Measurements from ENCODE around the gene UBE2L6.
A peak's percentile ranks its signal among the peaks of the same experiment; 100 is the strongest.
"Not testable (repeated sequence)": the region's sequence is repeated elsewhere in the genome, so short reads cannot be mapped to it uniquely, and the experiment has no call there.

The UBE2L6 gene

GRCh38 chr11:57541169-57541568 is 26.3 kb downstream of the UBE2L6 start:
- DNase-seq: no peak
- in situ Hi-C loops (cut with HindIII; ENCODE audit: low pct_ligation_motif_present, low pct_unique_long_range_greater_than_20kb, low sequenced_read_pairs): no loop called here

- no peak for DNase-seq
- in situ Hi-C loops (cut with HindIII; ENCODE audit: low pct_ligation_motif_present, low pct_unique_long_range_greater_than_20kb, low sequenced_read_pairs): no loop called here
Measured at GRCh38 chr11:57539342-57539741, 28.1 kb downstream of the UBE2L6 start.

- in situ Hi-C loops (cut with HindIII; ENCODE audit: low pct_ligation_motif_present, low pct_unique_long_range_greater_than_20kb, low sequenced_read_pairs): no loop called here
- DNase-seq: no peak
Measured at GRCh38 chr11:57536947-57537619, 30.4 kb downstream of the UBE2L6 start, which contains the start of gene SMTNL1. SMTNL1 (plus strand) TSS chr11:57537595; CDS start chr11:57542643, 5,048 bp downstream.

- in situ Hi-C loops (cut with HindIII; ENCODE audit: low pct_ligation_motif_present, low pct_unique_long_range_greater_than_20kb, low sequenced_read_pairs): not testable (repeated sequence)
Measured at GRCh38 chr11:57534449-57534848, 33.0 kb downstream of the UBE2L6 start.

GRCh38 chr11:57530596-57531507 is 36.6 kb downstream of the UBE2L6 start, which contains the start of gene TIMM10:
TIMM10 (minus strand) TSS chr11:57530754; CDS start chr11:57530189, 565 bp downstream.
- peak; percentile 97 for DNase-seq
- in situ Hi-C loops (cut with HindIII; ENCODE audit: low pct_ligation_motif_present, low pct_unique_long_range_greater_than_20kb, low sequenced_read_pairs): no loop called here

More at GRCh38 chr11:57534449-57534848, 33.0 kb downstream of the UBE2L6 start:
- DNase-seq: not testable (repeated sequence)

GRCh38 chr11:57530215-57530595 is 37.3 kb downstream of the UBE2L6 start:
- in situ Hi-C loops (cut with HindIII; ENCODE audit: low pct_ligation_motif_present, low pct_unique_long_range_greater_than_20kb, low sequenced_read_pairs): no loop called here

GRCh38 chr11:57529012-57529411 is 38.5 kb downstream of the UBE2L6 start:
- no peak for DNase-seq
- in situ Hi-C loops (cut with HindIII; ENCODE audit: low pct_ligation_motif_present, low pct_unique_long_range_greater_than_20kb, low sequenced_read_pairs): no loop called here

More at GRCh38 chr11:57530215-57530595, 37.3 kb downstream of the UBE2L6 start:
- DNase-seq: no peak

- peak; percentile 47 for DNase-seq
- in situ Hi-C loops (cut with HindIII; ENCODE audit: low pct_ligation_motif_present, low pct_unique_long_range_greater_than_20kb, low sequenced_read_pairs): no loop called here
Measured at GRCh38 chr11:57527056-57527631, 40.3 kb downstream of the UBE2L6 start.

- in situ Hi-C loops (cut with HindIII; ENCODE audit: low pct_ligation_motif_present, low pct_unique_long_range_greater_than_20kb, low sequenced_read_pairs): no loop called here
- no peak for DNase-seq
Measured at GRCh38 chr11:57523419-57523818, 44.1 kb downstream of the UBE2L6 start.

- in situ Hi-C loops (cut with HindIII; ENCODE audit: low pct_ligation_motif_present, low pct_unique_long_range_greater_than_20kb, low sequenced_read_pairs): no loop called here
- DNase-seq: no peak
Measured at GRCh38 chr11:57521116-57521515, 46.4 kb downstream of the UBE2L6 start.

- in situ Hi-C loops (cut with HindIII; ENCODE audit: low pct_ligation_motif_present, low pct_unique_long_range_greater_than_20kb, low sequenced_read_pairs): no loop called here
- no peak for DNase-seq
Measured at GRCh38 chr11:57516061-57516443, 51.4 kb downstream of the UBE2L6 start.

GRCh38 chr11:57515332-57516060 is 52.0 kb downstream of the UBE2L6 start, which contains the start of gene SLC43A1:
SLC43A1 (minus strand) TSS chr11:57515702; CDS start chr11:57514111, 1,591 bp downstream.
- in situ Hi-C loops (cut with HindIII; ENCODE audit: low pct_ligation_motif_present, low pct_unique_long_range_greater_than_20kb, low sequenced_read_pairs): no loop called here
- no peak for DNase-seq

- DNase-seq: no peak
- in situ Hi-C loops (cut with HindIII; ENCODE audit: low pct_ligation_motif_present, low pct_unique_long_range_greater_than_20kb, low sequenced_read_pairs): no loop called here
Measured at GRCh38 chr11:57514538-57515331, 52.7 kb downstream of the UBE2L6 start.

- no peak for DNase-seq
- in situ Hi-C loops (cut with HindIII; ENCODE audit: low pct_ligation_motif_present, low pct_unique_long_range_greater_than_20kb, low sequenced_read_pairs): no loop called here
Measured at GRCh38 chr11:57513911-57514537, 53.4 kb downstream of the UBE2L6 start.

- in situ Hi-C loops (cut with HindIII; ENCODE audit: low pct_ligation_motif_present, low pct_unique_long_range_greater_than_20kb, low sequenced_read_pairs): no loop called here
- no peak for DNase-seq
Measured at GRCh38 chr11:57513452-57513795, 54.0 kb downstream of the UBE2L6 start.

- no peak for DNase-seq
- in situ Hi-C loops (cut with HindIII; ENCODE audit: low pct_ligation_motif_present, low pct_unique_long_range_greater_than_20kb, low sequenced_read_pairs): no loop called here
Measured at GRCh38 chr11:57512646-57513451, 54.6 kb downstream of the UBE2L6 start.

All from ACHN (cell line).